Amygdala (tissue), 56 donors: Measurements from ENCODE around the gene AUNIP.

ENCODE experiments used
- DNase-seq, 56 donors: peaks; one replicate each; lab custom pipeline; 2025; lab: John Stamatoyannopoulos, UW

Gene AUNIP

GRCh38 chr1:25813734-25814471 lies 45.4 kb downstream of the AUNIP start:
- DNase-seq: no peak

- DNase-seq: no peak
Observed at GRCh38 chr1:25813071-25813733, 46.1 kb downstream of the AUNIP start.

GRCh38 chr1:25811384-25812082 lies 47.7 kb downstream of the AUNIP start:
- no peak for DNase-seq

- DNase-seq: peak in 46 of 56 donors; percentile 12 to 81 (median 45)
Observed at GRCh38 chr1:25810341-25811299, 48.6 kb downstream of the AUNIP start.

- no peak for DNase-seq
Observed at GRCh38 chr1:25809929-25810328, 49.3 kb downstream of the AUNIP start.

GRCh38 chr1:25809283-25809926 lies 49.9 kb downstream of the AUNIP start:
- DNase-seq: no peak

- DNase-seq: no peak
Observed at GRCh38 chr1:25808481-25809244, 50.6 kb downstream of the AUNIP start.

GRCh38 chr1:25807480-25808390 lies 51.5 kb downstream of the AUNIP start:
- peak in 7 of 56 donors; percentile 16 to 40 (median 22) for DNase-seq

- DNase-seq: peak in 11 of 56 donors; percentile 20 to 56 (median 36)
Observed at GRCh38 chr1:25806418-25806817, 52.8 kb downstream of the AUNIP start.

GRCh38 chr1:25805863-25806225 lies 53.4 kb downstream of the AUNIP start:
- DNase-seq: peak in 45 of 56 donors; percentile 14 to 83 (median 53)

GRCh38 chr1:25804964-25805862 lies 54.0 kb downstream of the AUNIP start:
- DNase-seq: no peak

GRCh38 chr1:25804244-25804963 lies 54.9 kb downstream of the AUNIP start:
- no peak for DNase-seq

- no peak for DNase-seq
Observed at GRCh38 chr1:25803368-25803767, 55.9 kb downstream of the AUNIP start.

GRCh38 chr1:25802915-25803314 lies 56.3 kb downstream of the AUNIP start:
- no peak for DNase-seq

GRCh38 chr1:25800703-25801377 lies 58.4 kb downstream of the AUNIP start:
- DNase-seq: peak in 4 of 56 donors; percentile 12 to 35 (median 26)
